ENCODE measurements around the gene EIF4B. TPM values are rescaled to one million over a fixed set of nuclear protein-coding genes. Genes with fewer than 3 reads are reported as not detected.

Gene EIF4B
- total RNA-seq, 4 donors from 2014 or later, result 404 to 559 (median 485) TPM

DNA sequence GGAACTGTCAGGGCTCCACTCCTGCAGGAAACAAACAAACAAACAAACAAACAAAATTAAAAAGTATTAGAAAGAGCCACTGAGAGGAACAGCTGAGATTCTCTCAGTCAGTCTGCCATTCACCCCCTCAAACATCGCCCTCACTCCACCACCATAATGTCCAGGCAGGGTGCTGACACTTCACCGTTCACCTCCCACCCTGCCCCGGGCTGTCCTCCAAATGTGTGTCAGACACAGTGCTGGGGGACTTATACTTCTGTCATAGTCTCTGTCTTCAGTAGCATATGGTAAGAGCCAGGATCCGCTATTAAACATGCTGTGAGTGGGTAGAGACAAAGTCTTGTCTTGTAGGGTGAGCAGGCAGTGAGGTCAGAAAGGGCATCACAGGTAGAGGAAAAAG lies 29.1 kb upstream of the EIF4B start:
- H3K9me3 ChIP-seq, result no peaks in the 10 kb centered on the region
- H3K4me1 ChIP-seq, result no peaks in the 10 kb centered on the region
- DNase-seq (ENCODE audit: low spot score in 2 of 2), result no peak
- no peaks in the 10 kb centered on the region for H3K36me3 ChIP-seq
- 73% methylated on average over 4 of the region's 4 CpGs for WGBS
- H3K27ac ChIP-seq, result no peak overlapping the region
- no peak for TF ChIP-seq POLR2AphosphoS5 (IDR thresholded peaks at IDR 0.05)
- no peak for TF ChIP-seq POLR2A (IDR thresholded peaks at IDR 0.05)
- TF ChIP-seq EP300 (IDR thresholded peaks at IDR 0.05), result no peak
- TF ChIP-seq, protein P1, sequence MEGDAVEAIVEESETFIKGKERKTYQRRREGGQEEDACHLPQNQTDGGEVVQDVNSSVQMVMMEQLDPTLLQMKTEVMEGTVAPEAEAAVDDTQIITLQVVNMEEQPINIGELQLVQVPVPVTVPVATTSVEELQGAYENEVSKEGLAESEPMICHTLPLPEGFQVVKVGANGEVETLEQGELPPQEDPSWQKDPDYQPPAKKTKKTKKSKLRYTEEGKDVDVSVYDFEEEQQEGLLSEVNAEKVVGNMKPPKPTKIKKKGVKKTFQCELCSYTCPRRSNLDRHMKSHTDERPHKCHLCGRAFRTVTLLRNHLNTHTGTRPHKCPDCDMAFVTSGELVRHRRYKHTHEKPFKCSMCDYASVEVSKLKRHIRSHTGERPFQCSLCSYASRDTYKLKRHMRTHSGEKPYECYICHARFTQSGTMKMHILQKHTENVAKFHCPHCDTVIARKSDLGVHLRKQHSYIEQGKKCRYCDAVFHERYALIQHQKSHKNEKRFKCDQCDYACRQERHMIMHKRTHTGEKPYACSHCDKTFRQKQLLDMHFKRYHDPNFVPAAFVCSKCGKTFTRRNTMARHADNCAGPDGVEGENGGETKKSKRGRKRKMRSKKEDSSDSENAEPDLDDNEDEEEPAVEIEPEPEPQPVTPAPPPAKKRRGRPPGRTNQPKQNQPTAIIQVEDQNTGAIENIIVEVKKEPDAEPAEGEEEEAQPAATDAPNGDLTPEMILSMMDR (IDR thresholded peaks at IDR 0.05), result no peak
- H3K4me3 ChIP-seq, result no peak overlapping the region
- H3K27me3 ChIP-seq, result peaks cover 21% of the 10 kb centered on the region

DNA sequence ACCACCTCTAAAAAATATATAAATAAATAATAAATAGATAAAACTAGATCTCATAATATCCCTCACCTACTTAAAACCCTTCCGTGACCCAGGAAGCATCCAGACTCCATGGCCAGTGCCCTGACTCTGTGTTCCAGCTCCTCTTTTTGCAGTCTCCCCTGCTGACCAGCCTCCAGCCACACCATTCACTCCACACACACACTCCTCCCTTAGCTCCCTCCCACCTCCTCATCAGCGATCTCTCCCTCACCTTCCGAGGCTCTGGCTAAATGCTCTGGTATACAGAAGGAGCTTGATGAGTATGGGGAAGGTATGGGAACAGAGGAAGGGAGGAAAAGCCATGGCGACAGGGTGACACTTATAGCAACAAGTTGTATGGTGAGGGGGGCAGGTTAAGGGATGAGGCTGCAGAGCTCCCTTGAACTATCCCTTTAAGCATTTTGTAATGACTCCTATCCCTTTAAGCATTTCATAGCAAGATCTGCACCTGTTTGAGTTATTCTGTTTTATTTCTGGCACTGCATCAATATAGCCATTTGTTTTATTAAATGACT lies 26.1 kb upstream of the EIF4B start:
- no peak for DNase-seq (ENCODE audit: low spot score in 2 of 2)
- Histone ChIP-seq H3K9me3 (no peaks in the 10 kb centered on the region), H3K36me3 (no peaks in the 10 kb centered on the region), H3K27ac (no peak overlapping the region), H3K4me3 (no peak overlapping the region), H3K4me1 (no peaks in the 10 kb centered on the region), H3K27me3 (peaks cover 21% of the 10 kb centered on the region)
- TF ChIP-seq, protein P1 (IDR thresholded peaks at IDR 0.05), result no peak
- TF ChIP-seq POLR2AphosphoS5 (IDR thresholded peaks at IDR 0.05), result no peak
- TF ChIP-seq POLR2A (IDR thresholded peaks at IDR 0.05), result no peak
- TF ChIP-seq EP300 (IDR thresholded peaks at IDR 0.05), result no peak
- 34% methylated on average over 4 of the region's 4 CpGs for WGBS

DNA sequence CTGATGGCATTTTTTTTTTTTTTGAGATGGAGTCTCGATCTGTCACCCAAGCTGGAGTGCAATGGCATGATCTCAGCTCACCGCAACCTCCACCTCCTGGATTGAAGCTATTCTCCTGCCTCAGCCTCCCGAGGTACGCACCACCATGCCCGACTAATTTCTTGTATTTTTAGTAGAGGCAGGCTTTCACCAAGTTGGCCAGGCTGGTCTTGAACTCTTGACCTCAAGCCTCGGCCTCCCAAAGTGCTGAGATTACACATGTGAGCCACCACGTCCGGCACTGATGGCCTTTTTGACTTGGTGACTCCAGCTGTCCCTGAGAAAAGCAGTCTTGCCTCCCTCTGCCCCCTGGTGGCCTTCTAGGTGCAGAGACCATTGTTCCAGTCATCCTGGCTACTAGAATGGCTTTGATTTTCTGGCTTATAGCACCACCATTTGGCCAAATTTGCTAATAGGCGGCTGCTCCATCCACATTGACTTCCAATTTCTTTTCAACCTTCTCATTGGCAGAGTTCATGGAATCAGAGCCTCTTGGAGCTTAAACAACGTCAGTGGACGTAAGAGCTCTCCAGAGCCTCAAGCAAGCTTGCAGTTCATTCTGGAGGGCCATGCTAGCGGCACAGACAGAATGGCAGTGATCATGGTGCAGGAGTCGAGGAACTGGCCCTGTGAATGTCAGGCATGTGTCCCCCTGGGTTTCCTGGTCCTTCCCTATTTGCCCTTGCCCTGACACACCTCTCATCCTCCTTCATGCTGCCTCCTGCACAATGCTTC lies 25.4 kb upstream of the EIF4B start:
- Histone ChIP-seq H3K36me3 (no peaks in the 10 kb centered on the region), H3K9me3 (no peaks in the 10 kb centered on the region), H3K4me1 (no peaks in the 10 kb centered on the region), H3K27ac (no peak overlapping the region), H3K27me3 (peaks cover 15% of the 10 kb centered on the region), H3K4me3 (no peak overlapping the region)
- TF ChIP-seq POLR2AphosphoS5 (IDR thresholded peaks at IDR 0.05) (peak in 1 of 3 donors; percentile 58), EP300 (IDR thresholded peaks at IDR 0.05) (no peak)
- TF ChIP-seq, protein P1 (IDR thresholded peaks at IDR 0.05), result peak; percentile 92 to 99
- DNase-seq (ENCODE audit: low spot score in 2 of 2), result peak; percentile 90 to 91
- 32% methylated on average over 13 of the region's 13 CpGs for WGBS

DNA sequence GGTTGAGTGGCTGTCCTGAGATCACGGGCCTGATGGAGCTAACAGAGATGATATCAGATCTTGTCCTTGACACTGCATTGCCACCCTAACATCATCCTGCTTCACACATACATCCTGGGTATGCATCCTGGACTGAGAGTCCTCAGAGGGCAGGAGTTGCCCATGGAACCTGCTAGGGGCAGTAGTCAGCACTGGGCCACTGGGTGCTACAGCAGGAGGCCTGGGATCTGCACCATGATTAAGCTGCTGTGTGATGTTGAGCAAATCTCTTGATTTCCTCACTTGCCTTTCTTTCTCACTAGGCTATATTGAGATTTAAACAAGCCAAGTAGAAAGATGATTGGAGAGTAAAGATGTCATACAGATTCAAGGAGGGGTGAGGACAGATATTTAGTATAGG lies 22.1 kb upstream of the EIF4B start:
- Histone ChIP-seq H3K4me1 (no peaks in the 10 kb centered on the region), H3K36me3 (no peaks in the 10 kb centered on the region), H3K27ac (no peak overlapping the region), H3K27me3 (peaks cover 5% of the 10 kb centered on the region), H3K9me3 (no peaks in the 10 kb centered on the region), H3K4me3 (no peak overlapping the region)
- TF ChIP-seq, protein P1 (IDR thresholded peaks at IDR 0.05), result no peak
- DNase-seq (ENCODE audit: low spot score in 2 of 2), result no peak
- 100% methylated on average over 1 of the region's 1 CpG for WGBS

DNA sequence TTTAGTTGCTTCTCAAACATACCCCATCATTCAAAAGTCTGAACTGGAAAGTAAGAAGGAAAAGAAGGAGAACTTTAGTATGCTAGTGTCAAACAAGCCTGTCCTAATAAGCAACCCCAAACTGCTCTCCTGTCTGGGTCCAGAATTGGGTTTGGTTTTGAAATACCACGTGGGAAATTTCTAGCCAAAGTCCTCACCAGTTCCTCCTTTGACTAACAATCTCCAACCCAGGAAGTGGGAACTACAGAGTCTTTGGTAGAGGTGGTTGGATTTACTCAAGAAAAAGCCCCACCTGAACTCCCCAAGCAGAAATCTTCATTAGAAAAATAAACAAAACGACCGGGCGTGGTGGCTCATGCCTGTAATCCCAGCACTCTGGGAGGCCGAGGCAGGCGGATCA lies 17.4 kb upstream of the EIF4B start:
- Histone ChIP-seq H3K27ac (no peak overlapping the region), H3K27me3 (no peaks in the 10 kb centered on the region), H3K36me3 (no peaks in the 10 kb centered on the region), H3K4me1 (no peaks in the 10 kb centered on the region), H3K9me3 (no peaks in the 10 kb centered on the region), H3K4me3 (no peak overlapping the region)
- no peak for TF ChIP-seq EP300 (IDR thresholded peaks at IDR 0.05)
- TF ChIP-seq POLR2AphosphoS5 (IDR thresholded peaks at IDR 0.05), result no peak
- TF ChIP-seq POLR2A (IDR thresholded peaks at IDR 0.05), result no peak
- TF ChIP-seq, protein P1 (IDR thresholded peaks at IDR 0.05), result no peak
- DNase-seq (ENCODE audit: low spot score in 2 of 2), result no peak
- WGBS, result 82% methylated on average over 6 of the region's 6 CpGs

Measured in suprapubic skin (tissue), 4 donors.